Mammary epithelial cell (primary cell): Measurements from ENCODE around the gene TOP3A.

Experiments
- EZH2 ChIP-seq: IDR thresholded peaks from 2 replicates; pipeline ENCODE4 v1.6.1; 2012; ENCODE audit warnings: low read length, inconsistent platforms, borderline replicate concordance
- TF ChIP-seq, protein P1 (sequence below), 2 donors: IDR thresholded peaks in 1 of 2; conservative IDR thresholded peaks in 1 of 2; 2 replicates each; pipeline ENCODE4 v1.5.1; 2011 to 2012; ENCODE audit warnings: inconsistent platforms in 2 of 2, low read length in 2 of 2, mild to moderate bottlenecking in 2 of 2, control low read depth in 1 of 2, low read depth in 1 of 2; ENCODE audit not compliant: insufficient read depth in 1 of 2; ENCODE audit errors: extremely low read depth in 1 of 2

DNA sequence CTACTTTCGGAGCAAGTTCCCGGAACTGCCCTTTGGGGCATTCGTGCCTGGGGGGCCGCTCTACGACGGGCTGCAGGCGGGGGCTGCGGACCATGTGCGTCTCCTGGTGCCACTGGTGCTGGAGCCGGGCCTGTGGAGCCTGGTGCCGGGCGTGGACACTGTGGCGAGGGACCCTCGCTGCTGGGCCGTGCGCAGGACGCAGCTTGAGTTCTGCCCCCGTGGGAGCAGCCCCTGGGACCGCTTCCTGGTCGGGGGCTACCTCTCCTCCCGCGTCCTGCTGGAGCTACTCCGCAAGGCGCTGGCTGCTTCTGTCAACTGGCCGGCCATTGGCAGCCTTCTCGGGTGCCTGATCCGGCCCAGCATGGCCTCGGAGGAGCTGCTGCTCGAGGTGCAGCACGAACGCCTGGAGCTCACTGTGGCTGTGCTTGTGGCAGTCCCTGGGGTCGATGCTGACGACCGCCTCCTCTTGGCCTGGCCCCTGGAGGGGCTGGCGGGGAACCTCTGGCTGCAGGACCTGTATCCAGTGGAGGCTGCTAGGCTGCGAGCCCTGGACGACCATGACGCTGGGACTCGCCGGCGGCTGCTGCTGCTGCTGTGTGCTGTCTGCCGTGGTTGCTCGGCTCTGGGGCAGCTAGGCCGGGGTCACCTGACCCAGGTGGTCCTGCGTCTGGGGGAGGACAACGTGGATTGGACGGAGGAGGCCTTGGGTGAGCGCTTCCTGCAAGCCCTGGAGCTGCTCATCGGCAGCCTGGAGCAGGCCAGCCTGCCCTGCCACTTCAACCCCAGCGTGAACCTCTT, 50.7 kb downstream of the TOP3A start:
- TF ChIP-seq, protein P1, sequence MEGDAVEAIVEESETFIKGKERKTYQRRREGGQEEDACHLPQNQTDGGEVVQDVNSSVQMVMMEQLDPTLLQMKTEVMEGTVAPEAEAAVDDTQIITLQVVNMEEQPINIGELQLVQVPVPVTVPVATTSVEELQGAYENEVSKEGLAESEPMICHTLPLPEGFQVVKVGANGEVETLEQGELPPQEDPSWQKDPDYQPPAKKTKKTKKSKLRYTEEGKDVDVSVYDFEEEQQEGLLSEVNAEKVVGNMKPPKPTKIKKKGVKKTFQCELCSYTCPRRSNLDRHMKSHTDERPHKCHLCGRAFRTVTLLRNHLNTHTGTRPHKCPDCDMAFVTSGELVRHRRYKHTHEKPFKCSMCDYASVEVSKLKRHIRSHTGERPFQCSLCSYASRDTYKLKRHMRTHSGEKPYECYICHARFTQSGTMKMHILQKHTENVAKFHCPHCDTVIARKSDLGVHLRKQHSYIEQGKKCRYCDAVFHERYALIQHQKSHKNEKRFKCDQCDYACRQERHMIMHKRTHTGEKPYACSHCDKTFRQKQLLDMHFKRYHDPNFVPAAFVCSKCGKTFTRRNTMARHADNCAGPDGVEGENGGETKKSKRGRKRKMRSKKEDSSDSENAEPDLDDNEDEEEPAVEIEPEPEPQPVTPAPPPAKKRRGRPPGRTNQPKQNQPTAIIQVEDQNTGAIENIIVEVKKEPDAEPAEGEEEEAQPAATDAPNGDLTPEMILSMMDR (conservative IDR thresholded peaks at IDR 0.05 in 1 of 2, IDR thresholded peaks at IDR 0.05 in 1 of 2; ENCODE audit: extremely low read depth in 1 of 2, insufficient read depth in 1 of 2, low read depth in 1 of 2, low read length in 2 of 2): no peak
- no peak for TF ChIP-seq EZH2
